ENCODE measurements around the gene PARPBP. TPM values are rescaled to one million over a fixed set of nuclear protein-coding genes. Genes with fewer than 3 reads are reported as not detected.

The PARPBP gene
- polyA plus RNA-seq, 1 of the 3 experiments (the other 2 are of a cell fraction) = 3.1 TPM

- Histone ChIP-seq H3K27me3 (ENCODE audit: insufficient read depth) (no peaks in the 10 kb centered on the region), H3K36me3 (replicated peaks in 1 of 2; ENCODE audit: control insufficient read depth in 1 of 2, insufficient read depth in 2 of 2, low read length in 1 of 2) (peaks cover 2% of the 10 kb centered on the region in 2 experiments), H3K27ac (ENCODE audit: low read depth in 2 of 2, low read length in 1 of 2) (no peak overlapping the region), H3K79me2 (ENCODE audit: insufficient read depth) (no peaks in the 10 kb centered on the region), H3F3A (replicated peaks; ENCODE audit: insufficient read depth) (peaks cover 4% of the 10 kb centered on the region), H3K9ac (no peak overlapping the region), H3K9me2 (no peaks in the 10 kb centered on the region), H4K20me1 (ENCODE audit: insufficient read depth) (no peaks in the 10 kb centered on the region), H3K9me3 (no peaks in the 10 kb centered on the region), H3K4me1 (ENCODE audit: control insufficient read depth in 1 of 2, insufficient read depth in 2 of 2, low read depth in 1 of 2, low read length in 1 of 2) (0 out of 4 replicates have a peak, but pooled peaks cover 0 to 6% of the 10 kb centered on the region in 2 experiments), H3K4me3 (ENCODE audit: low read depth in 2 of 2, low read length in 1 of 2) (no peak overlapping the region), H3K4me2 (no peak overlapping the region), H2AFZ (ENCODE audit: low read depth) (no peak overlapping the region)
- 98% methylated on average over 2 of the region's 2 CpGs for WGBS (ENCODE audit: low lambda C conversion rate)
- no peak for DNase-seq
- no peak for TF ChIP-seq MXI1 (IDR thresholded peaks at IDR 0.05; ENCODE audit: low read depth, low read length)
- TF ChIP-seq YY1 (IDR thresholded peaks at IDR 0.05; ENCODE audit: low read depth) = no peak
- no peak for TF ChIP-seq FOSL2 (IDR thresholded peaks at IDR 0.05; ENCODE audit: borderline replicate concordance, low read depth)
- ChIA-PET CTCF (interaction anchor here (0.6 kb wide), 1 partner anchor 355 kb away, joined by 3 read pairs; no protein-coding TSS in a partner anchor), POLR2A (no interaction called here)
These were observed 54.1 kb downstream of the PARPBP start for GRCh38 chr12:102174117-102174516.

- no peaks in the 10 kb centered on the region for H3K9me3 ChIP-seq
- no peaks in the 10 kb centered on the region for H3K27me3 ChIP-seq (ENCODE audit: insufficient read depth)
- no peak overlapping the region for H3K27ac ChIP-seq (ENCODE audit: low read depth in 2 of 2, low read length in 1 of 2)
- peaks cover 1% of the 10 kb centered on the region for H3F3A ChIP-seq (replicated peaks; ENCODE audit: insufficient read depth)
- H3K9ac ChIP-seq = no peak overlapping the region
- H3K36me3 ChIP-seq (replicated peaks in 1 of 2; ENCODE audit: control insufficient read depth in 1 of 2, insufficient read depth in 2 of 2, low read length in 1 of 2) = peaks cover 0 to 2% of the 10 kb centered on the region in 2 experiments
- no peaks in the 10 kb centered on the region for H3K9me2 ChIP-seq
- POLR2A ChIA-PET = no interaction called here
- TF ChIP-seq JUND (IDR thresholded peaks at IDR 0.05) (no peak), NRF1 (IDR thresholded peaks at IDR 0.05; ENCODE audit: low read depth, low read length) (no peak), FOXJ3 (CRISPR knock-in tag; IDR thresholded peaks at IDR 0.05) (no peak), CTCF (IDR thresholded peaks at IDR 0.05) (no peak), TEAD4 (IDR thresholded peaks at IDR 0.05; ENCODE audit: borderline replicate concordance, insufficient read depth) (no peak), POLR2AphosphoS5 (IDR thresholded peaks at IDR 0.05; ENCODE audit: low read depth, low read length) (no peak), ELF1 (IDR thresholded peaks at IDR 0.05) (no peak), MEF2A (IDR thresholded peaks at IDR 0.05; ENCODE audit: borderline replicate concordance, low read depth) (no peak)
- TF ChIP-seq, protein P1, sequence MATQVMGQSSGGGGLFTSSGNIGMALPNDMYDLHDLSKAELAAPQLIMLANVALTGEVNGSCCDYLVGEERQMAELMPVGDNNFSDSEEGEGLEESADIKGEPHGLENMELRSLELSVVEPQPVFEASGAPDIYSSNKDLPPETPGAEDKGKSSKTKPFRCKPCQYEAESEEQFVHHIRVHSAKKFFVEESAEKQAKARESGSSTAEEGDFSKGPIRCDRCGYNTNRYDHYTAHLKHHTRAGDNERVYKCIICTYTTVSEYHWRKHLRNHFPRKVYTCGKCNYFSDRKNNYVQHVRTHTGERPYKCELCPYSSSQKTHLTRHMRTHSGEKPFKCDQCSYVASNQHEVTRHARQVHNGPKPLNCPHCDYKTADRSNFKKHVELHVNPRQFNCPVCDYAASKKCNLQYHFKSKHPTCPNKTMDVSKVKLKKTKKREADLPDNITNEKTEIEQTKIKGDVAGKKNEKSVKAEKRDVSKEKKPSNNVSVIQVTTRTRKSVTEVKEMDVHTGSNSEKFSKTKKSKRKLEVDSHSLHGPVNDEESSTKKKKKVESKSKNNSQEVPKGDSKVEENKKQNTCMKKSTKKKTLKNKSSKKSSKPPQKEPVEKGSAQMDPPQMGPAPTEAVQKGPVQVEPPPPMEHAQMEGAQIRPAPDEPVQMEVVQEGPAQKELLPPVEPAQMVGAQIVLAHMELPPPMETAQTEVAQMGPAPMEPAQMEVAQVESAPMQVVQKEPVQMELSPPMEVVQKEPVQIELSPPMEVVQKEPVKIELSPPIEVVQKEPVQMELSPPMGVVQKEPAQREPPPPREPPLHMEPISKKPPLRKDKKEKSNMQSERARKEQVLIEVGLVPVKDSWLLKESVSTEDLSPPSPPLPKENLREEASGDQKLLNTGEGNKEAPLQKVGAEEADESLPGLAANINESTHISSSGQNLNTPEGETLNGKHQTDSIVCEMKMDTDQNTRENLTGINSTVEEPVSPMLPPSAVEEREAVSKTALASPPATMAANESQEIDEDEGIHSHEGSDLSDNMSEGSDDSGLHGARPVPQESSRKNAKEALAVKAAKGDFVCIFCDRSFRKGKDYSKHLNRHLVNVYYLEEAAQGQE (IDR thresholded peaks at IDR 0.05; ENCODE audit: low read depth, low read length) = no peak
- TF ChIP-seq, protein P2, sequence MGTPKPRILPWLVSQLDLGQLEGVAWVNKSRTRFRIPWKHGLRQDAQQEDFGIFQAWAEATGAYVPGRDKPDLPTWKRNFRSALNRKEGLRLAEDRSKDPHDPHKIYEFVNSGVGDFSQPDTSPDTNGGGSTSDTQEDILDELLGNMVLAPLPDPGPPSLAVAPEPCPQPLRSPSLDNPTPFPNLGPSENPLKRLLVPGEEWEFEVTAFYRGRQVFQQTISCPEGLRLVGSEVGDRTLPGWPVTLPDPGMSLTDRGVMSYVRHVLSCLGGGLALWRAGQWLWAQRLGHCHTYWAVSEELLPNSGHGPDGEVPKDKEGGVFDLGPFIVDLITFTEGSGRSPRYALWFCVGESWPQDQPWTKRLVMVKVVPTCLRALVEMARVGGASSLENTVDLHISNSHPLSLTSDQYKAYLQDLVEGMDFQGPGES (IDR thresholded peaks at IDR 0.05; ENCODE audit: low read depth, low read length) = no peak
- no peak overlapping the region for H3K4me2 ChIP-seq
- H3K79me2 ChIP-seq (ENCODE audit: insufficient read depth) = no peaks in the 10 kb centered on the region
- no peak for DNase-seq
- H3K4me1 ChIP-seq (ENCODE audit: control insufficient read depth in 1 of 2, insufficient read depth in 2 of 2, low read depth in 1 of 2, low read length in 1 of 2) = 0 out of 4 replicates have a peak, but pooled peaks cover 0 to 6% of the 10 kb centered on the region in 2 experiments
- H4K20me1 ChIP-seq (ENCODE audit: insufficient read depth) = no peaks in the 10 kb centered on the region
- CTCF ChIA-PET = no interaction called here
- no peak overlapping the region for H3K4me3 ChIP-seq (ENCODE audit: low read depth in 2 of 2, low read length in 1 of 2)
- H2AFZ ChIP-seq (ENCODE audit: low read depth) = no peak overlapping the region
- WGBS (ENCODE audit: low lambda C conversion rate) = 95% methylated on average over 2 of the region's 2 CpGs
These were observed 54.8 kb downstream of the PARPBP start for GRCh38 chr12:102174761-102175160.

Data from SK-N-SH (cell line).